Measurements from ENCODE around the gene LRRC71.

DNA sequence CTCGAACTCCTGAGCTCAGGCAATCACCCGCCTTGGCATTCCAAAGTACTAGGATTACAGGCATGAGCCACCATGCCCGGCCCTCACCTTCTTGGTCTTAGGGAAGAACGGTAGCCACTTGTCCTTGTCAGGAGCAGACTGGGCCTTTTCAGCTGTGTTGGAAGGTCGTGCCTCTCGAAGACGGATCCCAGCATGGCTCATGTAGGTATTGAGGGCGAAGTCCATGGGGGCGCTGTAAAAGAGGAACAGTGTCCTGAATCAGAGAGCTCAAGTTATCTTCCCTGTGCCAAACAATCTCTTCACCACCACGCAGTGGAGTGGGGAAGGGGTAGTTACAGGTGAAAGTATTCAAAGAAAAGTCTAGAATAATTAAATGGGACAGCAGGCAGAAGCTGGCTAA, 35.9 kb downstream of the LRRC71 start:
- TF ChIP-seq, protein P1, sequence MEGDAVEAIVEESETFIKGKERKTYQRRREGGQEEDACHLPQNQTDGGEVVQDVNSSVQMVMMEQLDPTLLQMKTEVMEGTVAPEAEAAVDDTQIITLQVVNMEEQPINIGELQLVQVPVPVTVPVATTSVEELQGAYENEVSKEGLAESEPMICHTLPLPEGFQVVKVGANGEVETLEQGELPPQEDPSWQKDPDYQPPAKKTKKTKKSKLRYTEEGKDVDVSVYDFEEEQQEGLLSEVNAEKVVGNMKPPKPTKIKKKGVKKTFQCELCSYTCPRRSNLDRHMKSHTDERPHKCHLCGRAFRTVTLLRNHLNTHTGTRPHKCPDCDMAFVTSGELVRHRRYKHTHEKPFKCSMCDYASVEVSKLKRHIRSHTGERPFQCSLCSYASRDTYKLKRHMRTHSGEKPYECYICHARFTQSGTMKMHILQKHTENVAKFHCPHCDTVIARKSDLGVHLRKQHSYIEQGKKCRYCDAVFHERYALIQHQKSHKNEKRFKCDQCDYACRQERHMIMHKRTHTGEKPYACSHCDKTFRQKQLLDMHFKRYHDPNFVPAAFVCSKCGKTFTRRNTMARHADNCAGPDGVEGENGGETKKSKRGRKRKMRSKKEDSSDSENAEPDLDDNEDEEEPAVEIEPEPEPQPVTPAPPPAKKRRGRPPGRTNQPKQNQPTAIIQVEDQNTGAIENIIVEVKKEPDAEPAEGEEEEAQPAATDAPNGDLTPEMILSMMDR (IDR thresholded peaks at IDR 0.05; ENCODE audit: insufficient read depth, low read depth, low read length) = no peak
- TF ChIP-seq EZH2 (IDR thresholded peaks at IDR 0.05; ENCODE audit: insufficient read depth, low read length) = no peak

Measured in astrocyte (in vitro differentiated cells and primary cell).